NCI-H82 (cell line): Measurements from ENCODE around the gene YLPM1.
A peak's percentile ranks its signal among the peaks of the same experiment; 100 is the strongest.

Source experiments
- DNase-seq: peaks from one replicate; lab custom pipeline; 2025; lab: John Stamatoyannopoulos, UW

YLPM1 gene

GRCh38 chr14:74793506-74794155 lies 30.5 kb downstream of the YLPM1 start:
- no peak for DNase-seq

GRCh38 chr14:74794947-74795346 lies 31.8 kb downstream of the YLPM1 start:
- no peak for DNase-seq

GRCh38 chr14:74799765-74800164 lies 36.6 kb downstream of the YLPM1 start:
- no peak for DNase-seq

DNA sequence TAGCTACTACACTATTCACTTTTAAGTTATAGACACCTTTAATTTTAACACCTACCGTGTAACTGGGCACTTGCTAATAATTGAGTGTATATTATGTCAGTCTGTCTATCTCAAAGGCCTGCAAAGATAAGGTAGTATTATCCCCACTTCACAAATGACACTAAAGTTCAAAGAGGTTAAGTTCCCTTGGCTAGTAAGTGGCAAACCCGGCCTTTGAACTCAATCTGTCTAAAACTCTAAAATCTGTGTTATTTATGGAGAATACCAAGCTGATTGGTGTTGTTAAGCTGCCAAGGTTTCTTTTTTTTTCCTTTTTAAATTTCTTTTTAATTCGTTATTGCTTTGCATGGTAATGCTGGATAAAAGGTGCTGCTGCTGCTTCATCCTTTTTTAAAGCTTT lies 37.7 kb downstream of the YLPM1 start:
- DNase-seq: no peak

DNA sequence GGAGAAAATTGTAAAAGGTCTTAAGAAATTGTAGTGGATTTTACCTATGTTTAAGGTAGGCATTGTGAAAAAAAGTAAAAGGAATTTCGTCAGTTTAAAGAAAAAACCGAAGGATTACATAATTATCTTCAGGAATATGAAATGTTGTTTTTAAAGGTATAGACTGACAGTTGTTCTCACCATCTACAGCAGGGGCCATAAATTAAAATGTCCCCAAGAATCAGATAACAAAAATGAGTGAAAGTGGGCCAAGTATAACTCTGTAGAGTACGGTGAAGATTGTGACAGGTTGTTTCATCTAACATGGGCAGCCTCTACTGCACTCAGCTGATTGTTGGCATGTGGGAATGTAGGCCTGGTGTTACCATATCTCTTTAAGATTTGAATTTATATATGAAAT lies 38.3 kb downstream of the YLPM1 start:
- no peak for DNase-seq

DNA sequence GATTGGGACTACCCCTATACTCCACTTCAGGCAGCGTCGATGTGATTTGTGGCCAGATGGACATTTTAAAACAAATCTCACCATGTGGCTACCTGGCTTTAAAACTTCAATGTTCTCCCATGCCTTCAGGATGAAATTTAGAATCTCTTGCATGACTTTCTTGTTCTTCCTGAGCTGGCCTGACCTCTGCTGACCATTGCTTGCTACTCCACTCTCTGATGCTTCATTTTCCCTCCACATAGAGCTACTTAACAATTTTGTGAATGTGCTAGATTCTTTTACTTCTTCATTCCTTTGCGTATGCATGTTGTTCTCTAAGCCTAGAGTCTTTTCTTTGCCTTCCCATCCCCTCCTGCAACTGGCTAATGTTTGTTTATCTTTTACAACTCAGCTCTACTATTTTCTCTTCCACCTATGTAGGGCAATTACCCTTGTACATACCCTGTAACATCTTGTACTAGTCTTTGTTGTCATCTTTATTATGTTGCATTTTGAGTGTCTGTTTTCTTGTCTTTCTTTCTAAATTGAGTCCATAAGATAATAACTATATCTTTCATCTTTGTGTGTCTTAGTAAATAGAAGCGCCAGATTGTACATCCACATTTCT lies 41.2 kb downstream of the YLPM1 start:
- peak; percentile 27 for DNase-seq

GRCh38 chr14:74807853-74808545 lies 44.9 kb downstream of the YLPM1 start:
- no peak for DNase-seq

- no peak for DNase-seq
These were observed 53.0 kb downstream of the YLPM1 start for GRCh38 chr14:74816124-74816523.

GRCh38 chr14:74820288-74820687 lies 57.2 kb downstream of the YLPM1 start:
- DNase-seq: no peak

DNA sequence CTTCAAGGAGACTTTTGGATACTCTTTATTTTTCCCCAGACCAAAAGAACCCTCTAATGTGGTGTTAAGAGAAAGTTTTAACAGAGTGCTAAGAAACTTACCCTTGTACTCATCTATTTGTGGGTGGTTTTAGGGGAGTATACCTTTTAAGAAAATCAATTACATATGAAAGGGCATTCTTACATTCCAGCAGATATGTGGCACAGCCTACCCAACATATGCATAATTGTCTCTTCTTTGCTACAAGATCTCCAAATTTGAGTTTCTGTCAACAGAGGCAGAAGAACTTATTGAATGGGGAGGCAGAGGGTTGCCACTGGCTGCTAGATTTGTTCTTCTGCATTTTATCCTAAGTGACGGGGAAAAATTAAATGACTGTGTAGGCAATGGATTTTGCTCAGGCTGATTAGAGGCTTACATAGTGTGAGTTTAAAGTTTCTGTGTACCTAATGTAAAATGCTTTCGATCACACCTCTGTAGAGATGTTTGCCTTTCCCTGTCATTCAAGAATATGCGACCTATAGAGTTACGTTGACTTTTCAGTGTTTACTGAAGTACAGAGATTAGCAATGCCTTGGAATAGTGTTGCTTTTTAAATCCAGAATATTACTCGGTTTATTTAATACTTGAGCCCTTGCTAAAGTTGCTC lies 58.3 kb downstream of the YLPM1 start:
- DNase-seq: no peak

DNA sequence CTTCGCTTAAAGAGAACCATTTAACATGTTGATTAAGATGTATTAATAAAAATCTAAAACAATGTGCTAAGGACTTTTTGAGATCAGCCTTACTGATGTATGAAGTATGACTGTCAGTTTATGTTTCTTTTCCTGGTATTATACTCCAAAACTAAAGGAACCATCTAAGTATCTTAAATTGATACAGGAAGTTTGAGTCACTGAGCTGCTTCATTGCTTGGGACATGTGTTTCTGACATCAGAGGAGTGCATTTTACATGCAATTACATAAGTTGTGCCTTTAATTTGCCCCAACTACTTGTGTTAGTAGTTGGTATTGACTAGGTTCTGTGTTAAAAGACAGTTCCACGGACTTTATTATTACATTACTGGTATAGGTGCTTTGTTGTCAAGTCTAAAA lies 61.9 kb downstream of the YLPM1 start:
- no peak for DNase-seq

DNA sequence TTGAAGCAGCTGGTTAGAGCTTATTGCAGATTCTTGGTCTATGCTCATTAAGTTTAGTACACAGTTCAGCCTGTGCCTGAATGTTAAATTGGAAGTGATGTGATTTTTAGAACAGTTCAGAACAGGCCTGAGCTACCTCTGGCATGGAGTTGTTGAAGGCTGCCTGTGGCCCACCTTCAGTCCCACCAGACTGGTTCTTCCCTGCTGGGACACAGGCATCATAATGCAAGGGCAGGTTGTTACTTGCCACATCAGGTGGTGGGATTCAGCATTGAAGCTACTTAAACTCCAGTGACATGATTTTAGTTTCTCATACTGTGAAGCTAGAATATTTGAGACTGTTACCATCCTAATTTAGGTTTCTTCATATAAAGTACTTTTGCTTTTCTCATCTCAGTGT lies 63.5 kb downstream of the YLPM1 start:
- DNase-seq: no peak

- no peak for DNase-seq
These were observed 66.1 kb downstream of the YLPM1 start for GRCh38 chr14:74829251-74829650.

DNA sequence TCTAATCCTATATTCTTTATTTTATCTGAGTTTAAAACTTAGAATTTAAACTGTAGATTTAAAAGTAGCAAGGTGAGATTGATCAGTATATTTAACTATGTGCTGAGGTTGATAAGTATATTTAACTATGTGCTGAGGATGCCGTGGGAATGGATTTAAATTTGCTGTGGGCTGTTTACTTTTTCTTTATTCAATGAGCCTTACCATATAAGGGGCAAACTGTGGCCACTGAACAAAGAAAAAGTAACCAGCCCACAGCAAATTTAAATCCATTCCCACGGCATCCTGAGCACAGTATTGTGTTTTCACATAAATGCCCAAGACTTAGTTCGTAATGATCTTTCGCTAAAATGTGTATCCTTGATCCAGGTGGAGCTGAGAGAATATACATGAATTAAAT lies 69.7 kb downstream of the YLPM1 start:
- DNase-seq: no peak

DNA sequence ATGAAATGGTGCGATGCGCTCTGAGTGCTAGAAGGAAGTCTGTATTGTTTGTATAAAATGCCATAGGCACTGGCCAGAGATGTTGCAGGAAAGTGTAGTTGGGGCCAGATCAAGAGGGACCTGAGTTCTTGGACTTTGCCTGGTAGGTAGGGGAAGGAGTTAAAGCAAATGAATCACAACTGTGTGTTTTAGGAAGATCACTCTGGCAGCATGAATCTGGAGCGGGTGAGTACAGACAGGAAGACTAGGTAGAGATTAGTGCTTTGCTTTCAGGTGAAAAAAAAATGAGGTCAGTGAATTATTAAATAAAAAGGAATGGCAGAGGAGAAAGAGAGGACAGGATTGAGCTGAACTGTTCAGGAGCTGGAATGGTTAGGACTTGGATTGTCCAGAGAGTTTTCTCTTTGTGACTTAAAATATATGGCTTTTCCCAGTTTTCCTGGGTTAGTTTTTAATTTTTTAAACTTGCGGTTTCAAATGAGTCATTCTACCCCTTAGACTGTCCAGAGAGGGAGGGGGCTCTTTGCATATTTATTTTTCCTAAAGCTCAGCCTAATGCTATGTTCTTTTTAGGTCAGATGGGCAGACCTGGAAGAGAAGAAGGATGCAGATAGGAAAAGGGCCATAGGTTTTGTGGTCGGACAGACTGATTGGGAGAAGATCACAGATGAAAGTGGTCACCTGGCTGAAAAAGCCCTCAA lies 71.7 kb downstream of the YLPM1 start:
- DNase-seq: no peak

DNA sequence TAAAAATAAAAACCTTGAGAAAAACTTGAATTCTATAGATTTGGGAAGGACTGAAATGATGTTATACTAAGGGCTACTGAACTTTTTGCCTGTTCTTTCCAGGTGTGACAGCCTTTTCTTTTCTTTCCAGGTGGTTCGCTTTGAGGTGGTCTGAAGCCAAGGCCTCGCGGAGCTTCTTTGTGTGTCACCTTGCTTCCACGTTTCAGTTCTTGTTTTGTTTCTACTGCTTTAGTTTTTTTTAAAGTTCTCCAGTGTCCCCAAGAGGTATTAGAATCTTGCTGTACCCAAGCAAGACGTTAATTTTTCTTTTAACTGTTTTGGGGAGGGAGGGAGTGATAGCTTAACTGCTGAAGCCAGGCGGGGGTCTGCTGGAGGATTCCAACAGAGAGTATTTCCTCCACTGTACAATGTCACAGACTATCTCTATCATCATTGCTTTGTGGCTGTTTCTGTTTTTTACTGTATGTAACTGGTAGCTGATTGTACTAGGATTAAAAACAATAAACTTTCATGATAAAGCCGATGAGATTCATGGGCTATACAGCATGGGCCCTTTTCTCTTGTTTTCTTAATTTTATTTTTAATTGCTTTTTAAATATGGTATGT lies 72.6 kb downstream of the YLPM1 start:
- DNase-seq: no peak

GRCh38 chr14:74836251-74836960 lies 73.3 kb downstream of the YLPM1 start:
- no peak for DNase-seq

DNA sequence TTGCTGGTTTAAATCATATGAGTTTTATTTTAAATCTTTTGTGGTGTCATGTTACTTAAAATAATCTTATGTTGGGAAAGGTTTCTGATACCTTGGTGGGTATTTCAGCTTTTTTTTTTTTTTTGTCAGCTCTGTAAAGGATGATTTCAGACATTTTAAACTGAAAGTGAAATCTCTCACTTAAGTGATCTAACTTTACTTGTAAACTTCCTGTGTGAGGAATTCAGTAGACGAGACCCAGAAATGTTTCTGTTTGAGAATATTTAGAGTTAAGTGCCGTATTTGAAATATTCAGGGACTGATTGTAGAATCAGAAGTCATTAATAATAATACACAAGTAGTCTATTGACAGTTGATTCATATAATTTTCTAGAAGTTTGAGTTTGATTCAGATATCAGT lies 75.0 kb downstream of the YLPM1 start:
- no peak for DNase-seq

DNA sequence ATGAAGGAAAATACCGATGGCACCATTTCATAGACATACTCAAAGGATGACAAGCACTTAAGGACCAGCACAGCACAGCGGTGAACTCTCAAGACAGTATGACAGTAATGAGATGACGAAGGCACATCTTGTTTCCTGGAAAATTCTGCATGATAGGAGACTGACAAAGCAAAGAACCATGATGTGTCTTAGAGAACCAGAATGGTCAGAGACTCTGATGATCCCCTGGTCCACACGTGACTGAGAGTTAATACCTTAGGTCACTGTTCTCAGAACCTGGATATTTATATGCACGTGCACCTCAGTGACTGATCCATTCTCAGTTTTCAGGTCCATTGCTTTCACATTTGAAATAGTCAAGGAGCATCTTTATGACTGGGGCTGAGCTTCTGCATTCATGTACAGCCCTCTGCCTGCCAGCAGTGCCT lies 77.5 kb downstream of the YLPM1 start:
- DNase-seq: no peak

GRCh38 chr14:74841230-74842207 lies 78.4 kb downstream of the YLPM1 start:
- DNase-seq: no peak
